GM12873 (cell line): ENCODE results near the gene TRIM8.

Experiments used
- CTCF ChIP-seq: IDR thresholded peaks from 2 replicates; pipeline ENCODE4 v1.5.1; 2012; ENCODE audit warnings: low read depth, mild to moderate bottlenecking, moderate library complexity, low read length, control low read depth; ENCODE audit not compliant: insufficient read depth; ENCODE audit errors: missing control alignments

TRIM8 gene

GRCh38 chr10:102600816-102601215, 43.5 kb upstream of the TRIM8 start:
- TF ChIP-seq CTCF: no peak

- no peak for TF ChIP-seq CTCF
Observed at GRCh38 chr10:102601639-102602038, 42.6 kb upstream of the TRIM8 start.

- no peak for TF ChIP-seq CTCF
Observed at GRCh38 chr10:102602272-102603045, 41.8 kb upstream of the TRIM8 start.

- no peak for TF ChIP-seq CTCF
Observed at GRCh38 chr10:102603946-102604345, 40.3 kb upstream of the TRIM8 start.

GRCh38 chr10:102604439-102604841, 39.8 kb upstream of the TRIM8 start:
- TF ChIP-seq CTCF: no peak

- no peak for TF ChIP-seq CTCF
Observed at GRCh38 chr10:102605712-102606111, 38.6 kb upstream of the TRIM8 start.

GRCh38 chr10:102608487-102608886, 35.8 kb upstream of the TRIM8 start:
- TF ChIP-seq CTCF: peak; percentile 47

GRCh38 chr10:102610441-102610887, 33.8 kb upstream of the TRIM8 start:
- TF ChIP-seq CTCF: no peak
